CD4-positive, alpha-beta T cell (primary cell): ENCODE measurements around the gene PRKACA. TPM values are rescaled to one million over a fixed set of nuclear protein-coding genes. Genes with fewer than 3 reads are reported as not detected.

Experiments used
- ATAC-seq: fragments of 200-7000 bp; cut with Tn5 transposase; one replicate; pipeline ENCODE4 v1.10.0; 2022; ENCODE audit warnings: mild to moderate bottlenecking; ENCODE audit not compliant: poor library complexity
- CTCF ChIA-PET: fragments of 350-600 bp; sonication (Branson Sonifier 250); formaldehyde crosslinking; loops from one replicate; lab custom pipeline; 2021; ENCODE audit warnings: antibody characterized with exemption, inconsistent platforms; lab: Charles Lee
- POLR2A ChIA-PET: fragments of 350-600 bp; sonication (Branson Sonifier 250); formaldehyde crosslinking; loops from one replicate; lab custom pipeline; 2021; ENCODE audit warnings: antibody characterized with exemption, inconsistent platforms; lab: Charles Lee
- DNase-seq, 14 experiments: peaks; one replicate each; pipeline ENCODE4 v3.0.0-alpha.2; 2013 to 2020; ENCODE audit warnings: mixed read lengths in 2 of 14
- H3K27ac ChIP-seq, 2 donors: one replicate each; pipeline versions ENCODE4 v1.5.1 to v1.7.0; 2013; ENCODE audit warnings: low read length in 2 of 2, low read depth in 1 of 2, mild to moderate bottlenecking in 1 of 2
- H3K27me3 ChIP-seq, 2 experiments: 1 replicate in 1 of 2; 2 replicates in 1 of 2; pipeline versions ENCODE4 v1.6.1 to v1.7.0; 2013; ENCODE audit warnings: low read length in 2 of 2, control low read depth in 1 of 2, mild to moderate bottlenecking in 1 of 2, moderate library complexity in 1 of 2; ENCODE audit not compliant: insufficient read depth in 2 of 2, control insufficient read depth in 1 of 2
- H3K36me3 ChIP-seq: one replicate; pipeline ENCODE4 v1.6.1; 2013; ENCODE audit warnings: low read length, control low read depth; ENCODE audit not compliant: insufficient read depth
- H3K4me1 ChIP-seq: one replicate; pipeline ENCODE4 v1.6.1; 2013; ENCODE audit warnings: low read length, control low read depth; ENCODE audit not compliant: insufficient read depth
- H3K4me3 ChIP-seq: one replicate; pipeline ENCODE4 v1.5.1; 2013; ENCODE audit warnings: mild to moderate bottlenecking, low read length, moderate library complexity
- H3K9me3 ChIP-seq, 2 experiments: 1 replicate in 1 of 2; 2 replicates in 1 of 2; pipeline versions ENCODE4 v1.6.1 to v1.7.0; 2013; ENCODE audit warnings: low read length in 2 of 2, mild to moderate bottlenecking in 2 of 2, control low read depth in 1 of 2, moderate library complexity in 1 of 2; ENCODE audit not compliant: control insufficient read depth in 1 of 2, insufficient read depth in 1 of 2
- H3K27ac Mint-ChIP-seq: one replicate; pipeline ENCODE4 v1.8.0; 2020; ENCODE audit warnings: mixed read lengths
- H3K27me3 Mint-ChIP-seq: one replicate; pipeline ENCODE4 v1.8.0; 2021; ENCODE audit warnings: mixed read lengths
- H3K36me3 Mint-ChIP-seq: one replicate; pipeline ENCODE4 v1.8.0; 2021; ENCODE audit warnings: low read depth, mixed read lengths
- H3K4me1 Mint-ChIP-seq: one replicate; pipeline ENCODE4 v1.8.0; 2021; ENCODE audit warnings: low read depth, mixed read lengths
- H3K4me3 Mint-ChIP-seq: one replicate; pipeline ENCODE4 v1.8.0; 2020; ENCODE audit warnings: mild to moderate bottlenecking, mixed read lengths
- H3K9me3 Mint-ChIP-seq: one replicate; pipeline ENCODE4 v1.8.0; 2020; ENCODE audit warnings: mixed read lengths
- intact Hi-C, 2 experiments: fragments of 100-400 bp; cut with DNase I in 1 of 2; cut with micrococcal nuclease in 1 of 2; formaldehyde crosslinking; loops; one replicate each; pipeline versions ENCODE4 v1.15.1 to v1.9.0; 2023 to 2025; cut with DNase I, micrococcal nuclease
- total RNA-seq, 174 experiments: library from RNA in 2 of 174; stranded (reverse) in 2 of 174; gene quantifications; one replicate each; pipeline ENCODE4 v1.2.3 and lab custom pipeline; 2021 to 2026
- TF ChIP-seq, protein P1 (sequence below): fragments of 200-600 bp; IDR thresholded peaks from one replicate; pipeline ENCODE4 v1.8.0; 2022; ENCODE audit warnings: antibody characterized with exemption, mild to moderate bottlenecking

Gene PRKACA
- total RNA-seq, 2 experiments from 2014 or later: 27.4 to 29.8 TPM

DNA sequence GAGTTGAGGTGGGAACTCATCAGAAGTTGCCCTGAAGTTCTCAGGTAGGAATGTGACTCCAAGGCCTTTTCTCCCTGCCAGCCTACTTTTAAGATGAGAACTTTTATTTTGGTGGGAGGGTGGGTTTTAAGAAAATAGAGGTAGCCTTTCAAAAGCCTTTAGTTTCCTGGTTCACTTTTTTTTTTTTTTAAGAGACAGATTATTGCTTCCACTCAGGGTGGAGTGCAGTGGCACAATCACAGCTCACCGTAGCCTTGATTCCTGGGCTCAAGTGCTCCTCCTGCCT is 34.9 kb downstream of the PRKACA start:
- CTCF ChIA-PET: interaction anchor here (0.7 to 4.6 kb wide), 5 partner anchors 11 to 932 kb away, joined by 3 to 26 read pairs (median 4); partner anchors contain the start of genes ASF1B, IER2, MISP3 and STX10
- no peak overlapping the region for H3K4me3 ChIP-seq
- no peaks in the 10 kb centered on the region for H3K9me3 ChIP-seq
- TF ChIP-seq, protein P1, sequence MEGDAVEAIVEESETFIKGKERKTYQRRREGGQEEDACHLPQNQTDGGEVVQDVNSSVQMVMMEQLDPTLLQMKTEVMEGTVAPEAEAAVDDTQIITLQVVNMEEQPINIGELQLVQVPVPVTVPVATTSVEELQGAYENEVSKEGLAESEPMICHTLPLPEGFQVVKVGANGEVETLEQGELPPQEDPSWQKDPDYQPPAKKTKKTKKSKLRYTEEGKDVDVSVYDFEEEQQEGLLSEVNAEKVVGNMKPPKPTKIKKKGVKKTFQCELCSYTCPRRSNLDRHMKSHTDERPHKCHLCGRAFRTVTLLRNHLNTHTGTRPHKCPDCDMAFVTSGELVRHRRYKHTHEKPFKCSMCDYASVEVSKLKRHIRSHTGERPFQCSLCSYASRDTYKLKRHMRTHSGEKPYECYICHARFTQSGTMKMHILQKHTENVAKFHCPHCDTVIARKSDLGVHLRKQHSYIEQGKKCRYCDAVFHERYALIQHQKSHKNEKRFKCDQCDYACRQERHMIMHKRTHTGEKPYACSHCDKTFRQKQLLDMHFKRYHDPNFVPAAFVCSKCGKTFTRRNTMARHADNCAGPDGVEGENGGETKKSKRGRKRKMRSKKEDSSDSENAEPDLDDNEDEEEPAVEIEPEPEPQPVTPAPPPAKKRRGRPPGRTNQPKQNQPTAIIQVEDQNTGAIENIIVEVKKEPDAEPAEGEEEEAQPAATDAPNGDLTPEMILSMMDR: no peak
- ATAC-seq (no peak), DNase-seq (no peak)
- POLR2A ChIA-PET: interaction anchor here (1.0 to 3.0 kb wide), 4 partner anchors 9 to 54 kb away, joined by 3 to 33 read pairs (median 6); partner anchors contain the start of genes ASF1B and IL27RA
- peak overlapping the region in 1 of 2 donors; percentile 72 for H3K27ac ChIP-seq
- peaks cover 23% of the 10 kb centered on the region for H3K4me1 ChIP-seq
- no peaks in the 10 kb centered on the region for H3K27me3 ChIP-seq
- Mint-ChIP-seq H3K27ac (no peak overlapping the region), H3K9me3 (no peaks in the 10 kb centered on the region), H3K4me1 (peaks cover 14% of the 10 kb centered on the region), H3K36me3 (no peaks in the 10 kb centered on the region), H3K4me3 (peak overlapping the region; percentile 91), H3K27me3 (no peaks in the 10 kb centered on the region)
- H3K36me3 ChIP-seq: no peaks in the 10 kb centered on the region
- intact Hi-C loops: loop anchor here in 1 of 2 experiments (2.0 to 10.0 kb wide), 4 partner anchors 35 to 612 kb away; partner anchors contain the start of genes NDUFB7, PRKACA and ZNF333

DNA sequence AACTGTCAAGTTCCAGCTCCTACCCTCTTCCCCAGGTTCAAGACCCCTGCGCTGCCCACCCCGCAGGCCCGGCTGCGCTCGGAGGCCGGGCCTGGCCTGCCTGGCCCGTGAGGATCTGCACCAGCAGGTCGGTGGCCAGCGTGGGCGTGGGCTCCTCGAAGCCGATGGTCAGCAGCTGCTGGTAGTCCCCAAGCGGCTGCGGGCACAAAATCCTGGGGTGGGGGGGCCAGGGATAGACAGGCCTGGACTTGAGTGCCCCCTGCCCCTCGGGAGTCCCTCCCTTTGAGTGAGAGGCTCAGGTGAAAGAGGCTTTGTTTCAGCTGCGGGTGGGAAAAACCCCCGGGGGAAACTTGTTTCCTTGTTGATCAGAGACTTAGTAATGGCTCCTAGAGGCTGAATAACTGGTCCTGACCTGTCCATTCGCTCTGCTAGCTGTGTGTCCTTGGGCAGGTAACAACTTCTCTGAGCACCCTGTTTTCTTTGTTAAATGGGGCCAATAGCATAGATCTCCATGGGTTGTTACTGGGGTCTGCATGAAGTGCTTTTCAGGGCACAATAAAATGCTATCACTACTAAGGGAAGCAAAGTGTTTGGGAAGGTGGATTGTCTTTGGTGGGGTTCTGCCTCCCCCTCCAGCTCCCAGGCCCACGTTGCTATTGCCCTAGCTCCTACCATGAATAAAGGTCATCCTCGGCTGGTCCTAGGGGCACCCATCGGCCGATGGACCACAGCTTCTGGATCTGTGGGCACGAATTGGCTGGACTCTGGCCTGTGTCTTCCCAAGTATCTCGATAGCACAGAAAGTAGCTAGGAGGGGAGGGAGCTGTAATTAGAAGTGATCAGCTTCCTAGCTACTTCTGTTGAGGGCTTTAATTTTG is 35.5 kb downstream of the PRKACA start:
- Histone ChIP-seq H3K27me3 (no peaks in the 10 kb centered on the region), H3K4me1 (peaks cover 23% of the 10 kb centered on the region), H3K4me3 (peak overlapping the region; percentile 81), H3K36me3 (no peaks in the 10 kb centered on the region), H3K9me3 (no peaks in the 10 kb centered on the region), H3K27ac (peak overlapping the region; percentile 40 to 72)
- no peaks in the 10 kb centered on the region for H3K27me3 Mint-ChIP-seq
- no peak for ATAC-seq
- H3K27ac Mint-ChIP-seq: peak overlapping the region; percentile 73
- H3K4me1 Mint-ChIP-seq: peaks cover 14% of the 10 kb centered on the region
- peak in 5 of 14 experiments; percentile 17 to 81 (median 46) for DNase-seq
- peak overlapping the region; percentile 91 for H3K4me3 Mint-ChIP-seq
- ChIA-PET POLR2A (interaction anchor here (0.6 to 3.0 kb wide), 9 partner anchors 8 to 337 kb away, joined by 3 to 33 read pairs (median 4); partner anchors contain the start of genes ASF1B, DDX39A, IL27RA and PRKACA), CTCF (interaction anchor here (0.7 to 4.6 kb wide), 6 partner anchors 10 to 932 kb away, joined by 3 to 26 read pairs (median 4); partner anchors contain the start of genes ASF1B, IER2, MISP3 and STX10)
- no peaks in the 10 kb centered on the region for H3K9me3 Mint-ChIP-seq
- intact Hi-C loops: loop anchor here (2.0 to 10.0 kb wide), 7 partner anchors 35 to 613 kb away; partner anchors contain the start of genes ASF1B (in 1 of the 2), C19orf53 (in 1 of the 2), DCAF15 (in 1 of the 2) and NDUFB7 (in 1 of the 2)
- H3K36me3 Mint-ChIP-seq: no peaks in the 10 kb centered on the region
- TF ChIP-seq, protein P1: no peak
